ENCODE results near the gene PI4KA. TPM values are rescaled to one million over a fixed set of nuclear protein-coding genes. Genes with fewer than 3 reads are reported as not detected.

PI4KA gene
- total and polyA plus RNA-seq, 8 donors = 22.7 to 174 (median 55.4) TPM

- no peaks in the 10 kb centered on the region for H3K27me3 ChIP-seq
- H3K9me3 ChIP-seq = no peaks in the 10 kb centered on the region
- H3K27ac ChIP-seq = no peak overlapping the region
- 95 to 99% (median 97%) methylated on average over 6 of the region's 6 CpGs for WGBS, 5 donors
- no peak for DNase-seq
- no peaks in the 10 kb centered on the region for H3K4me1 ChIP-seq
- TF ChIP-seq EP300 (IDR thresholded peaks at IDR 0.05) (no peak), POLR2AphosphoS5 (IDR thresholded peaks at IDR 0.05) (no peak)
- intact Hi-C loops (cut with DNase I; ENCODE audit: low total_unique reads) = no loop called here
- H3K4me3 ChIP-seq = no peak overlapping the region
- peaks cover 48 to 100% (median 99%) of the 10 kb centered on the region in 4 donors for H3K36me3 ChIP-seq
Observed at GRCh38 chr22:20816559-20816958, 42.1 kb downstream of the PI4KA start.

GRCh38 chr22:20815477-20816050 lies 43.0 kb downstream of the PI4KA start:
- Histone ChIP-seq H3K4me1 (no peaks in the 10 kb centered on the region), H3K4me3 (no peak overlapping the region), H3K36me3 (peaks cover 45 to 100% (median 99%) of the 10 kb centered on the region in 4 donors), H3K9me3 (no peaks in the 10 kb centered on the region), H3K27me3 (no peaks in the 10 kb centered on the region), H3K27ac (no peak overlapping the region)
- TF ChIP-seq EP300 (IDR thresholded peaks at IDR 0.05) (no peak), CTCF (IDR thresholded peaks at IDR 0.05) (no peak), POLR2A (IDR thresholded peaks at IDR 0.05) (no peak), POLR2AphosphoS5 (IDR thresholded peaks at IDR 0.05) (no peak)
- DNase-seq = no peak
- 94 to 96% (median 95%) methylated on average over 9 of the region's 9 CpGs for WGBS, 5 donors
- intact Hi-C loops (cut with DNase I; ENCODE audit: low total_unique reads) = no loop called here

GRCh38 chr22:20814221-20814808 lies 44.3 kb downstream of the PI4KA start:
- 87 to 93% (median 92%) methylated on average over 5 of the region's 5 CpGs for WGBS, 5 donors
- Histone ChIP-seq H3K4me1 (no peaks in the 10 kb centered on the region), H3K9me3 (no peaks in the 10 kb centered on the region), H3K36me3 (peaks cover 42 to 100% (median 99%) of the 10 kb centered on the region in 4 donors), H3K4me3 (no peak overlapping the region), H3K27ac (no peak overlapping the region), H3K27me3 (no peaks in the 10 kb centered on the region)
- TF ChIP-seq EP300 (IDR thresholded peaks at IDR 0.05) (no peak), POLR2AphosphoS5 (IDR thresholded peaks at IDR 0.05) (no peak), POLR2A (IDR thresholded peaks at IDR 0.05) (no peak), CTCF (IDR thresholded peaks at IDR 0.05) (no peak)
- DNase-seq = no peak
- intact Hi-C loops (cut with DNase I; ENCODE audit: low total_unique reads) = no loop called here

- TF ChIP-seq EP300 (IDR thresholded peaks at IDR 0.05) (no peak), POLR2AphosphoS5 (IDR thresholded peaks at IDR 0.05) (no peak), CTCF (IDR thresholded peaks at IDR 0.05) (no peak), POLR2A (IDR thresholded peaks at IDR 0.05) (no peak)
- Histone ChIP-seq H3K4me1 (no peaks in the 10 kb centered on the region), H3K27me3 (no peaks in the 10 kb centered on the region), H3K4me3 (no peak overlapping the region), H3K27ac (no peak overlapping the region), H3K36me3 (peaks cover 45 to 100% (median 99%) of the 10 kb centered on the region in 4 donors), H3K9me3 (no peaks in the 10 kb centered on the region)
- WGBS, 5 donors = 93 to 97% (median 96%) methylated on average over 4 of the region's 4 CpGs
- no peak for DNase-seq
- intact Hi-C loops (cut with DNase I; ENCODE audit: low total_unique reads) = no loop called here
Observed at GRCh38 chr22:20813056-20813455, 45.6 kb downstream of the PI4KA start.

All from stomach (tissue), 9 donors.